DMS 273 (cell line): Measurements from ENCODE around the gene PLEKHG4B.
A peak's percentile ranks its signal among the peaks of the same experiment; 100 is the strongest.
"Not testable (repeated sequence)": the region's sequence is repeated elsewhere in the genome, so short reads cannot be mapped to it uniquely, and the experiment has no call there.

Experiments
- DNase-seq: peaks from one replicate; lab custom pipeline; 2025; ENCODE audit not compliant: unreplicated experiment; lab: John Stamatoyannopoulos, UW

PLEKHG4B gene

GRCh38 chr5:91556-92263 is at the start of gene PLEKHG4B:
Gene PLEKHG4B (plus strand): TSS chr5:92168. CDS start chr5:92232, 64 bp downstream.
- DNase-seq = peak; percentile 81

GRCh38 chr5:42250-42649 is 49.7 kb upstream of the PLEKHG4B start:
- no peak for DNase-seq

- DNase-seq = no peak
Observed at GRCh38 chr5:48192-48591, 43.8 kb upstream of the PLEKHG4B start.

GRCh38 chr5:49530-49929 is 42.4 kb upstream of the PLEKHG4B start:
- not testable (repeated sequence) for DNase-seq

- DNase-seq = no peak
Observed at GRCh38 chr5:49953-50544, 41.9 kb upstream of the PLEKHG4B start.

- DNase-seq = no peak
Observed at GRCh38 chr5:50724-51499, 41.1 kb upstream of the PLEKHG4B start.

GRCh38 chr5:51500-51823 is 40.5 kb upstream of the PLEKHG4B start:
- DNase-seq = no peak

- DNase-seq = peak; percentile 84
Observed at GRCh38 chr5:53381-54174, 38.4 kb upstream of the PLEKHG4B start.

- DNase-seq = no peak
Observed at GRCh38 chr5:54175-54730, 37.7 kb upstream of the PLEKHG4B start.

- no peak for DNase-seq
Observed at GRCh38 chr5:54876-55569, 36.9 kb upstream of the PLEKHG4B start.

- DNase-seq = peak; percentile 64
Observed at GRCh38 chr5:56561-57290, 35.2 kb upstream of the PLEKHG4B start.

- DNase-seq = not testable (repeated sequence)
Observed at GRCh38 chr5:60250-60649, 31.7 kb upstream of the PLEKHG4B start.

GRCh38 chr5:70440-70839 is 21.5 kb upstream of the PLEKHG4B start:
- DNase-seq = no peak

GRCh38 chr5:72316-73180 is 19.4 kb upstream of the PLEKHG4B start:
- DNase-seq = not testable (repeated sequence)

GRCh38 chr5:73181-73447 is 18.9 kb upstream of the PLEKHG4B start:
- DNase-seq = not testable (repeated sequence)

- DNase-seq = no peak
Observed at GRCh38 chr5:73768-74502, 18.0 kb upstream of the PLEKHG4B start.

GRCh38 chr5:74503-75109 is 17.4 kb upstream of the PLEKHG4B start:
- DNase-seq = no peak
